NB4 (cell line): ENCODE measurements around the gene ELAVL1.

Experiments used
- DNase-seq: peaks from one replicate; pipeline ENCODE4 v3.0.0; 2010; ENCODE audit warnings: low read depth
- H3K4me3 ChIP-seq: one replicate; pipeline ENCODE4 v1.5.1; 2011; ENCODE audit warnings: mild to moderate bottlenecking, low read depth, low read length, moderate library complexity
- MAX ChIP-seq: IDR thresholded peaks from 2 replicates; pipeline ENCODE4 v1.6.1; 2011; ENCODE audit warnings: low read depth, low read length
- MYC ChIP-seq: IDR thresholded peaks from 2 replicates; pipeline ENCODE4 v1.6.1; 2011; ENCODE audit warnings: low read depth, low read length
- POLR2A ChIP-seq: IDR thresholded peaks from 2 replicates; pipeline ENCODE4 v1.6.1; 2011; ENCODE audit warnings: mild to moderate bottlenecking; ENCODE audit not compliant: insufficient read length; ENCODE audit errors: extremely low read depth
- TF ChIP-seq, protein P1 (sequence below): IDR thresholded peaks from one replicate; pipeline ENCODE4 v1.5.1; 2012; ENCODE audit warnings: low read depth, low read length

Gene ELAVL1

GRCh38 chr19:7908742-7909461 is 96.5 kb downstream of the ELAVL1 start:
- no peak for TF ChIP-seq POLR2A
- TF ChIP-seq MYC, result no peak
- TF ChIP-seq, protein P1, sequence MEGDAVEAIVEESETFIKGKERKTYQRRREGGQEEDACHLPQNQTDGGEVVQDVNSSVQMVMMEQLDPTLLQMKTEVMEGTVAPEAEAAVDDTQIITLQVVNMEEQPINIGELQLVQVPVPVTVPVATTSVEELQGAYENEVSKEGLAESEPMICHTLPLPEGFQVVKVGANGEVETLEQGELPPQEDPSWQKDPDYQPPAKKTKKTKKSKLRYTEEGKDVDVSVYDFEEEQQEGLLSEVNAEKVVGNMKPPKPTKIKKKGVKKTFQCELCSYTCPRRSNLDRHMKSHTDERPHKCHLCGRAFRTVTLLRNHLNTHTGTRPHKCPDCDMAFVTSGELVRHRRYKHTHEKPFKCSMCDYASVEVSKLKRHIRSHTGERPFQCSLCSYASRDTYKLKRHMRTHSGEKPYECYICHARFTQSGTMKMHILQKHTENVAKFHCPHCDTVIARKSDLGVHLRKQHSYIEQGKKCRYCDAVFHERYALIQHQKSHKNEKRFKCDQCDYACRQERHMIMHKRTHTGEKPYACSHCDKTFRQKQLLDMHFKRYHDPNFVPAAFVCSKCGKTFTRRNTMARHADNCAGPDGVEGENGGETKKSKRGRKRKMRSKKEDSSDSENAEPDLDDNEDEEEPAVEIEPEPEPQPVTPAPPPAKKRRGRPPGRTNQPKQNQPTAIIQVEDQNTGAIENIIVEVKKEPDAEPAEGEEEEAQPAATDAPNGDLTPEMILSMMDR, result no peak
- TF ChIP-seq MAX, result no peak
- no peak for DNase-seq
- no peak overlapping the region for H3K4me3 ChIP-seq
